Fibroblast of mammary gland (primary cell): Measurements from ENCODE around the gene KLF3.
"Not testable (repeated sequence)": the region's sequence is repeated elsewhere in the genome, so short reads cannot be mapped to it uniquely, and the experiment has no call there.

Experiments
- DNase-seq: peaks from one replicate; pipeline ENCODE4 v3.0.0-alpha.2; 2010; ENCODE audit warnings: low read depth
- H3K4me3 ChIP-seq: 2 replicates; pipeline ENCODE4 v1.5.1; 2011; ENCODE audit warnings: low read depth, mild to moderate bottlenecking, low read length, moderate library complexity; ENCODE audit not compliant: control insufficient read depth
- CTCF ChIP-seq: conservative IDR thresholded peaks from 2 replicates; pipeline ENCODE4 v1.5.1; 2011; ENCODE audit warnings: low read depth, low read length, inconsistent platforms; ENCODE audit not compliant: control insufficient read depth, insufficient read depth

Gene KLF3

GRCh38 chr4:38620527-38621027 is 43.4 kb upstream of the KLF3 start:
- no peak overlapping the region for H3K4me3 ChIP-seq
- TF ChIP-seq CTCF = no peak
- DNase-seq = no peak

DNA sequence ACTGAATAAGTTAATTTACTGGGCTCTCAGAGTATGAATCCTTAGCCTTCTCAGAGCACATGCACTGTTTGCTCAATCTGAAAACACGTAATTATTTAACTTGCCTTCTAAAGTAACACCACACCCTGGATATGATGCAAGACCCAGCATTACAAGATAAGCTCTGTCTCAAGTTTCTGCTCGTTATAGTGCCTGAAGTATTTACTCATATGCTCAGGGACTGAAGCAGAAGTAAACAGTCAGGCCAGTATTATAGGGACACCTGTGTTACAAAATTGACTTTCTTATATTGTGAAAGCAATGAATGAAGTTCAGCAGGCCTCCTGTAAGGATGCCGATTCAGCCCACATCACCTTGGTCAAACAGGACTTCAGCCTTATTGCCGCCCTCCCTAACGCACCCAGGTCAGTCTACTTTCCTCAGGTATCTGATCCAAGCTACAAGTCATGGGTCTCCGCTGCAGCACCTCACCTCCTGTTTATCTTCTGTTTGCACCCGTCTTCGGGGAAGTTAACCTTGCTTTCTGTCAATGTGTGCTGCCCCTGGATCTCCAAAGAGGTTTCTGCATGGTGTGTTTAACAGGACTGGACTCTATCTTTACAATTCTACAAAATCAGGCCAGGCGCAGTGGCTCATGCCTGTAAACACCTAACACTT is 42.8 kb upstream of the KLF3 start:
- H3K4me3 ChIP-seq = no peak overlapping the region
- peak; percentile 76 for DNase-seq
- no peak for TF ChIP-seq CTCF

GRCh38 chr4:38621831-38622230 is 42.2 kb upstream of the KLF3 start:
- TF ChIP-seq CTCF = no peak
- no peak for DNase-seq
- no peak overlapping the region for H3K4me3 ChIP-seq

DNA sequence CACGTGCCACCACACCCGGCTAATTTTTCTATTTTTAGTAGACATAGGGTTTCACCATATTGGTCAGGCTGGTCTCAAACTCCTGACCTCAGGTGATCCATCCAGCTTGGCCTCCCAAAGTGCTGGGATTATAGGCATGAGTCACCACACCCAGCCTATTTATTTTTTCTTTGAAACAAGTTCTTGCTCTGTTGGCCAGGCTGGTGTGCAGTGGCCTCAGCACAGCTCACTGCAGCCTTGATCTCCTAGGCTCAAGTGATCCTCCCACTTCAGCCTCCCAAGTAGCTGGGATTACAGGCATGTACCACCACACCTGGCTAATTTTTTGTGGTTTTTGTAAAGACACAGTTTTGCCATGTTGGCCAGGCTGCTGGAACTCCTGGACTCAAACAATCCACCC is 41.7 kb upstream of the KLF3 start:
- not testable (repeated sequence) for H3K4me3 ChIP-seq, DNase-seq

DNA sequence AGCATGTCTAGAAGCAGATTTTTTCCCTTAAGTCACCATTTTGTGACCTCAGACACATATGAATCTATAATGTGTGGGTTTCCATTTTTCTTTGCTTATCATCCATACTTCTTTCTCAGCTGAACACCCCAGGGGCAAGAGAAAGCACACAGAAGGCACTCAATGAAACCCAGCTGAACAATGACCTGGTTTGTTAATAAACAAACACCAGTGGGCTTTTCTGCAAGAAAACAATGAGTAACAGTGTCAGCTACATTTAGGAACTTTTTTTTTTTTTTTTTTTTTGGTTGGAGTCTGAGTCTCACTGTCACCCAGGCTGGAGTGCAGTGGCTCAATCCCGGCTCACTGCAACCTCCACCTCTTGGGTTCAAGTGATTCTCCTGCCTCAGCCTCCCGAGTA is 40.7 kb upstream of the KLF3 start:
- no peak for TF ChIP-seq CTCF
- no peak for DNase-seq
- H3K4me3 ChIP-seq = no peak overlapping the region

DNA sequence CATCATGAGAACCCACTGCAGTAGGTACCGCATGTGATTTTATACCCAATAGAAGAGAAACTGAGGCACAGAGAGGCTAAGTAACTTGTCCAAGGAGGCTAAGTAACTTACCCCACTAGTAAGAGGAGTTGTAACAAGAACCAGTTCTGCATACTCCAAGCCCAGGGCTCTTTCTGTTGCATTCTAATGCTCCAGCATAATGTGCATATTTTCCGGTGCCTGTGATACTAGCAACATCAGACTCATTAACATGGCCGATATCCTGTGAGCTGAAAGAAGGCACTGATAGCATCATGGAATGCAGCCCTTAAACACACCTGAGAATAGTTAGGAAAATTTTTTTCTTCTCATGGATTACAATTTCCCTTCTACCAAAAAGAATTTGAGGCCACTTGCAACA is 39.7 kb upstream of the KLF3 start:
- H3K4me3 ChIP-seq = no peak overlapping the region
- TF ChIP-seq CTCF = no peak
- DNase-seq = no peak

DNA sequence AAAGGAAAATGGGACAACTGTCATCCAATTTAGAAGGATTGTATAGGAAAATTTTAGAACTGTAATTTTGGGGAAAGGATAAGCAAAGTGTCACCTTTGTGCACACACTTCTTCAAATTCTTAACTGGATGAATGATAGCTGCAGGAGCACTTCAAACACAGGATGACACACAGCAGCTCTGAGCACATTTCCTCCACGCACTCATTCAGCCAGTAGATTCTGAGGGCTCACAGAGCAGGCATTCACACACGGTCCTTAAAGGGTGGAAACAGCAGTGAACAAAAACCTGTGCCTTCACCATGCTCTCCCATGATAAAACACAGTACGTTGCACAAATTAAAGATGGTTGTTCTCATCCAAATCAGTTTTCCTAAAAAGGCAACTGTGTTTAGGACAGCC is 38.5 kb upstream of the KLF3 start:
- H3K4me3 ChIP-seq = no peak overlapping the region
- no peak for DNase-seq
- no peak for TF ChIP-seq CTCF

DNA sequence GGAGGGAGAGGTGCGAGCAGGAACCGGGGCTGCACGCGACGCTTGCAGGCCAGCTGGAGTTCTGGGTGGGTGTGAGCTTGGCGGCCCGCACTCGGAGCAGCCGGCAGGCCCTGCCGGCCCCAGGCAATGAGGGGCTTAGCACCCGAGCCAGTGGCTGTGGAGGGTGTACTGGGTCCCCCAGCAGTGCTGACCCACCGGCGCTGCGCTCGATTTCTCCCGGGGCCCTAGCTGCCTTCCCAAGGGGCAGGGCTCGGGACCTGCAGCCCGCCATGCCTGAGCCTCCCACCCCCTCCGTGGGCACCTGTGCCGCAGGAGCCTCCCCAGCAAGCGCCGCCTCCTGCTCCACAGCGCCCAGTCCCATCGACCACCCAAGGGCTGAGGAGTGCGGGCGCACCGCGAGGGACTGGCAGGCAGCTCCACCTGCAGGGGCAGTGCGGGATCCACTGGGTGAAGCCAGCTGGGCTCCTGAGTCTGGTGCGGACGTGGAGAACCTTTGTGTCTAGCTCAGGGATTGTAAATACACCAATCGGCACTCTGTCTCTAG is 37.0 kb upstream of the KLF3 start:
- H3K4me3 ChIP-seq, DNase-seq: not testable (repeated sequence)
